A673 (cell line): ENCODE data around the gene STARD9. TPM values are rescaled to one million over a fixed set of nuclear protein-coding genes. Genes with fewer than 3 reads are reported as not detected.

Source experiments
- BruUV-seq: library from RNA; stranded (reverse); fragments of 400-500 nt; replicated peaks from 2 replicates; lab custom pipeline; 2021; lab: Mats Ljungman, UMichigan
- CTCF ChIA-PET: fragments of 300-600 bp; sonication (Branson Sonifier 250); formaldehyde crosslinking; loops from one replicate; lab custom pipeline; 2022; ENCODE audit warnings: antibody characterized with exemption; lab: Charles Lee
- POLR2A ChIA-PET: fragments of 300-600 bp; sonication (Branson Sonifier 250); formaldehyde crosslinking; loops from one replicate; lab custom pipeline; 2022; ENCODE audit warnings: antibody characterized with exemption; ENCODE audit not compliant: low non-redundant PET; lab: Charles Lee
- DNase-seq: peaks from one replicate; pipeline ENCODE4 v3.0.0-alpha.2; 2015; ENCODE audit warnings: low spot score
- H3K27ac ChIP-seq: fragments of 200-600 bp; sonication (generic); 2 replicates; pipeline ENCODE4 v1.5.1; 2016; ENCODE audit warnings: mixed run types, low read depth, mild to moderate bottlenecking, mixed read lengths, antibody characterized with exemption, low read length; ENCODE audit not compliant: poor library complexity, severe bottlenecking
- H3K27me3 ChIP-seq: fragments of 200-600 bp; sonication (generic); replicated peaks from 2 replicates; pipeline ENCODE4 v1.6.1; 2017; ENCODE audit warnings: mixed run types, low read depth, mild to moderate bottlenecking, mixed read lengths, antibody characterized with exemption, low read length; ENCODE audit not compliant: insufficient read depth, poor library complexity
- H3K36me3 ChIP-seq: fragments of 200-600 bp; sonication (generic); 2 replicates; pipeline ENCODE4 v1.6.1; 2016; ENCODE audit warnings: mixed run types, mild to moderate bottlenecking, mixed read lengths, antibody characterized with exemption, low read length; ENCODE audit not compliant: insufficient read depth, poor library complexity, severe bottlenecking
- H3K4me1 ChIP-seq: fragments of 200-600 bp; sonication (generic); 2 replicates; pipeline ENCODE4 v1.6.1; 2017; ENCODE audit warnings: mixed run types, mild to moderate bottlenecking, mixed read lengths, antibody characterized with exemption, low read length; ENCODE audit not compliant: insufficient read depth, poor library complexity, severe bottlenecking
- H3K4me3 ChIP-seq: fragments of 200-600 bp; sonication (generic); 2 replicates; pipeline ENCODE4 v1.5.1; 2016; ENCODE audit warnings: low read depth, mixed run types, mild to moderate bottlenecking, mixed read lengths, low read length; ENCODE audit not compliant: poor library complexity, severe bottlenecking
- H3K9me3 ChIP-seq: fragments of 200-600 bp; sonication (generic); 2 replicates; pipeline ENCODE4 v1.6.1; 2016; ENCODE audit warnings: mixed run types, low read depth, mild to moderate bottlenecking, mixed read lengths, antibody characterized with exemption, low read length; ENCODE audit not compliant: poor library complexity, severe bottlenecking
- EZH2 ChIP-seq: fragments of 200-600 bp; sonication (generic); IDR thresholded peaks from 2 replicates; pipeline ENCODE4 v1.6.1; 2017; ENCODE audit warnings: borderline replicate concordance, low read depth, mild to moderate bottlenecking, mixed read lengths, antibody characterized with exemption, low read length; ENCODE audit not compliant: poor library complexity, severe bottlenecking
- intact Hi-C: fragments of 100-400 bp; cut with micrococcal nuclease; formaldehyde crosslinking; loops from one replicate; pipeline ENCODE4 v1.10.0; 2022; ENCODE audit not compliant: unreplicated experiment
- total RNA-seq: library from RNA; stranded (reverse); gene quantifications from 2 replicates; pipeline ENCODE4 v1.2.3, GENCODE V29; 2021
- TF ChIP-seq, protein P1 (sequence below): fragments of 300-800, 200-600 bp; sonication (generic); conservative IDR thresholded peaks from 2 replicates; pipeline ENCODE4 v1.5.1; 2017; ENCODE audit warnings: low read depth, mild to moderate bottlenecking, antibody characterized with exemption, low read length, moderate library complexity, mixed read lengths

Gene STARD9
- total RNA-seq, 1 experiment from 2014 or later, result 12.0 TPM

DNA sequence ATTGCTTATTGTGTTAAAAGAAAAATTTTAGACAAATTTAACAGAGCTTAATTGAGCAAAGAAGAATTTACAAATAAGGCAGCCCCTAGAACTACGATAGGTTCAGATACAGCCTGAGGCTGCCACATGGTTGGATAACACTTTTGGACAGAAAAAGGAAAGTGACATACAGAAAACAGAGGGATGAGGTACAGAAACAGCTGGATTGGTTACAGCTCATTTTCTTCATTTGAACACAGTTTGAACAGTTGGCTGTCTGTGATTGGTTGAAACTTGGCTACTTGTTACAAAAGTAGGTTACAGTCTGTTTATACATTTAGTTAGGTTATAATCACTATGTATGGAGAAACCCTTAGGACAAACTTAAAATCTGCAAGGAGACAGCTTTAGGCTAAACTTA, 46.0 kb downstream of the STARD9 start:
- Histone ChIP-seq H3K9me3 (no peaks in the 10 kb centered on the region), H3K4me3 (no peak overlapping the region), H3K4me1 (no peaks in the 10 kb centered on the region), H3K27ac (no peak overlapping the region), H3K27me3 (no peaks in the 10 kb centered on the region), H3K36me3 (no peaks in the 10 kb centered on the region)
- no TSS peak for BruUV-seq
- no peak for TF ChIP-seq EZH2
- TF ChIP-seq, protein P1, sequence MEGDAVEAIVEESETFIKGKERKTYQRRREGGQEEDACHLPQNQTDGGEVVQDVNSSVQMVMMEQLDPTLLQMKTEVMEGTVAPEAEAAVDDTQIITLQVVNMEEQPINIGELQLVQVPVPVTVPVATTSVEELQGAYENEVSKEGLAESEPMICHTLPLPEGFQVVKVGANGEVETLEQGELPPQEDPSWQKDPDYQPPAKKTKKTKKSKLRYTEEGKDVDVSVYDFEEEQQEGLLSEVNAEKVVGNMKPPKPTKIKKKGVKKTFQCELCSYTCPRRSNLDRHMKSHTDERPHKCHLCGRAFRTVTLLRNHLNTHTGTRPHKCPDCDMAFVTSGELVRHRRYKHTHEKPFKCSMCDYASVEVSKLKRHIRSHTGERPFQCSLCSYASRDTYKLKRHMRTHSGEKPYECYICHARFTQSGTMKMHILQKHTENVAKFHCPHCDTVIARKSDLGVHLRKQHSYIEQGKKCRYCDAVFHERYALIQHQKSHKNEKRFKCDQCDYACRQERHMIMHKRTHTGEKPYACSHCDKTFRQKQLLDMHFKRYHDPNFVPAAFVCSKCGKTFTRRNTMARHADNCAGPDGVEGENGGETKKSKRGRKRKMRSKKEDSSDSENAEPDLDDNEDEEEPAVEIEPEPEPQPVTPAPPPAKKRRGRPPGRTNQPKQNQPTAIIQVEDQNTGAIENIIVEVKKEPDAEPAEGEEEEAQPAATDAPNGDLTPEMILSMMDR, result no peak
- ChIA-PET POLR2A (no interaction called here), CTCF (no interaction called here)
- DNase-seq, result no peak
- intact Hi-C loops, result no loop called here

DNA sequence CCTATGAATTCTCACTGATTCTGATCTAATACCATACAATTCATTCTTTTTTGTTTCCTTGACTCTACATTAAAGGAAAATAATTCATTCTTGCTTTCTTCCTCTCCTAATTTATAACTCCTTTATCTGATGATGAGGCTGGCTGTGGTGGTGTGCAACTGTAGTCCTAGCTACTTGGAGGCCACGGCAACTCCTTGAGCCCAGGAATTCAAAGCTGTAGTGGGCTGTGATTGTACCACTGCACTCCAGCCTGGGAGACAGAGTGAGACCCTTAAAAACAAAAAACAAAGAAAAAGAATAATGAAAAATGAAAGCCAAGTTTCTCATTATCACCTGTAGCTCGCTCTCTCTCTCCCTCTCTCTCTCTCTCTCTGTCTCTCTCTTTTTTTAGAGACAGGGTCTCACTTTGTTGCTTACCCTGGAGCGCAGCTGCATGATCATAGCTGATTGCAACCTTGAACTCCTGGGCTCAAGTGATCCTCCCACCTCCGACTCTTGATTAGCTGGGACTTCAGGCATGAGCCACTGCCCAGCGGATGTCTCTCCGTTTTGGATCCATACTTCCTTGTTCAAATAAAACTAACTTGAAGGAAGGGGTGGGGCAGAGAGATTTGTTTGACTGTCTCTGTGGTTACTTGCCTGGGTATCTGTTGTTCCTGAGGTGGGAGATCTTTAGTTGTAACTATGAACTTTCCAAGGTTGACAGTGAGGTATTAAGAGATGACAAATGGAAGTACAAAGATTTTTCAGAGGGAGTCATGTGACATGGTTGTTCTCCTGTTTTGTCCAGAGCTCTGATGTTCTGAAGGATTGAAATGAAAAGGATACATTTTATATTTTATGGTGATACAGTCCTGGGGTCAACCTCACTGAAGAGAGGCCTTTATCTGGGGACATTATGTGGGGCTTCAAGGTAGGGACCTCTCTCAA, 46.9 kb downstream of the STARD9 start:
- Histone ChIP-seq H3K36me3 (no peaks in the 10 kb centered on the region), H3K9me3 (no peaks in the 10 kb centered on the region), H3K27me3 (no peaks in the 10 kb centered on the region), H3K4me3 (no peak overlapping the region), H3K27ac (no peak overlapping the region), H3K4me1 (no peaks in the 10 kb centered on the region)
- BruUV-seq, result no TSS peak
- DNase-seq, result no peak
- CTCF ChIA-PET, result no interaction called here
- intact Hi-C loops, result no loop called here
- POLR2A ChIA-PET, result no interaction called here
- TF ChIP-seq EZH2, result no peak
- TF ChIP-seq, protein P1, result no peak

DNA sequence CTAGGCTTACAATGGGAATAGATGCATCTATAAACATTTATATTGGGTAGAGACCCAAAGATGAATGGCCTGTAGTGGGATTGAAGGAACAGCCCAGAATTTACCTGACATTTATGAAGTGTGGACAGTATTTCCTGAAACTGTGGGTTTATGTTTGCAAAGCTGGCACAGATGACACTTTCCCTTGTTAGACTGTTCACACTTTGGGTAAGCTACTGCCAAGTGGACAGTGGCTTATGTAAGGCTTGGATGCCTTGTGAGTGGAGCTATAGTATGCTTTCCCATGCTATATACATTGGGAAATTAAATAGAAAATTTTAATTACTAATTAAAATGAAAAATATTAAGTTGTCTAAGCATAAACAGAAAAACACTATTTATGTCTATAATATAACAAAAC, 48.5 kb downstream of the STARD9 start:
- Histone ChIP-seq H3K27me3 (no peaks in the 10 kb centered on the region), H3K4me3 (no peak overlapping the region), H3K36me3 (no peaks in the 10 kb centered on the region), H3K9me3 (no peaks in the 10 kb centered on the region), H3K27ac (no peak overlapping the region), H3K4me1 (no peaks in the 10 kb centered on the region)
- TF ChIP-seq, protein P1, result no peak
- TF ChIP-seq EZH2, result no peak
- CTCF ChIA-PET, result no interaction called here
- DNase-seq, result no peak
- POLR2A ChIA-PET, result interaction anchor here (0.7 kb wide), 1 partner anchor 63 kb away, joined by 3 read pairs; no protein-coding TSS in a partner anchor
- intact Hi-C loops, result no loop called here
- BruUV-seq, result no TSS peak
